Psoas muscle (tissue), 8 donors: ENCODE results near the gene MTURN. TPM values are rescaled to one million over a fixed set of nuclear protein-coding genes. Genes with fewer than 3 reads are reported as not detected.

Experiments
- ATAC-seq, 4 donors: fragments of 200-7000 bp; cut with Tn5 transposase; one replicate each; pipeline ENCODE4 v1.9.1; 2020; ENCODE audit warnings: moderate library complexity in 3 of 4, mild to moderate bottlenecking in 2 of 4
- DNase-seq, 2 donors: peaks; one replicate each; pipeline ENCODE4 v3.0.0-alpha.2; 2020
- H3K27ac ChIP-seq: fragments of 200-600 bp; one replicate; pipeline ENCODE4 v1.8.0; 2022
- H3K27me3 ChIP-seq, 3 donors: fragments of 200-600 bp in 1 of 3; one replicate each; pipeline versions ENCODE4 v1.6.1 to v1.8.0; 2013 to 2022; ENCODE audit warnings: low read length in 2 of 3, mild to moderate bottlenecking in 2 of 3, moderate library complexity in 1 of 3; ENCODE audit not compliant: insufficient read depth in 3 of 3
- H3K36me3 ChIP-seq, 2 donors: fragments of 200-600 bp in 1 of 2; one replicate each; pipeline versions ENCODE4 v1.6.1 to v1.8.0; 2013 to 2022; ENCODE audit warnings: low read depth in 1 of 2, mild to moderate bottlenecking in 1 of 2, moderate library complexity in 1 of 2; ENCODE audit not compliant: insufficient read depth in 1 of 2
- H3K4me1 ChIP-seq: fragments of 200-600 bp; one replicate; pipeline ENCODE4 v1.8.0; 2022
- H3K4me3 ChIP-seq: fragments of 200-600 bp; one replicate; pipeline ENCODE4 v1.8.0; 2022; ENCODE audit warnings: mild to moderate bottlenecking
- H3K9me3 ChIP-seq: fragments of 200-600 bp; one replicate; pipeline ENCODE4 v1.8.0; 2022
- WGBS, 3 donors: extraction: QIAGEN DNeasy Blood & Tissue Kit; methylation state at CpG; one replicate each; pipeline versions ENCODE4 v1.1.6 to v1.1.7; 2013; 5-methylcytosine and 5-hydroxymethylcytosine counted together
- intact Hi-C, 2 donors: fragments of 100-400 bp; cut with DNase I; formaldehyde crosslinking; loops; one replicate each; pipeline versions ENCODE4 v1.11.0 to v1.14.2; 2022
- polyA plus RNA-seq, 3 donors: library from polyadenylated mRNA; stranded (reverse); fragments of 200-250 nt; gene quantifications; one replicate each; pipeline ENCODE4 v1.2.3, GENCODE V29; 2013
- total RNA-seq, 4 donors: library from RNA; stranded (reverse); fragmentation: NEBNext Ultra II Directional in 2 of 4; extraction: Animal tissue kit (Norgen Biotek cat#: 25700) in 2 of 4; gene quantifications; one replicate each; pipeline versions ENCODE4 v1.2.1 to v1.2.4, GENCODE V29; 2021 to 2023
- TF ChIP-seq, protein P1 (sequence below): fragments of 200-600 bp; IDR thresholded peaks from one replicate; pipeline ENCODE4 v1.8.0; 2022; ENCODE audit warnings: antibody characterized with exemption
- donor health status: healthy with polysubstance abuse.
- donor health status: DM: no; HTN: no; CAD: no; lungs with moderate emphysema.
- donor health status: Bipolar disorder and iron deficiency.
- donor health status: healthy.
- donor health status: DM: yes; HTN: yes; CAD: no.
- donor health status: DM: no; HTN: no; CAD: no.
- donor health status: DM: no; HTN: no; CAD: no.
- donor health status: DM: yes; HTN: yes; CAD: no.

The MTURN gene
- total and polyA plus RNA-seq, 7 donors: 7.1 to 68.6 (median 17.6) TPM

GRCh38 chr7:30181736-30182522 lies 47.1 kb downstream of the MTURN start:
- TF ChIP-seq, protein P1, sequence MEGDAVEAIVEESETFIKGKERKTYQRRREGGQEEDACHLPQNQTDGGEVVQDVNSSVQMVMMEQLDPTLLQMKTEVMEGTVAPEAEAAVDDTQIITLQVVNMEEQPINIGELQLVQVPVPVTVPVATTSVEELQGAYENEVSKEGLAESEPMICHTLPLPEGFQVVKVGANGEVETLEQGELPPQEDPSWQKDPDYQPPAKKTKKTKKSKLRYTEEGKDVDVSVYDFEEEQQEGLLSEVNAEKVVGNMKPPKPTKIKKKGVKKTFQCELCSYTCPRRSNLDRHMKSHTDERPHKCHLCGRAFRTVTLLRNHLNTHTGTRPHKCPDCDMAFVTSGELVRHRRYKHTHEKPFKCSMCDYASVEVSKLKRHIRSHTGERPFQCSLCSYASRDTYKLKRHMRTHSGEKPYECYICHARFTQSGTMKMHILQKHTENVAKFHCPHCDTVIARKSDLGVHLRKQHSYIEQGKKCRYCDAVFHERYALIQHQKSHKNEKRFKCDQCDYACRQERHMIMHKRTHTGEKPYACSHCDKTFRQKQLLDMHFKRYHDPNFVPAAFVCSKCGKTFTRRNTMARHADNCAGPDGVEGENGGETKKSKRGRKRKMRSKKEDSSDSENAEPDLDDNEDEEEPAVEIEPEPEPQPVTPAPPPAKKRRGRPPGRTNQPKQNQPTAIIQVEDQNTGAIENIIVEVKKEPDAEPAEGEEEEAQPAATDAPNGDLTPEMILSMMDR: no peak
- peaks cover 75% of the 10 kb centered on the region for H3K4me1 ChIP-seq
- H3K27me3 ChIP-seq: no peaks in the 10 kb centered on the region
- peak overlapping the region; percentile 87 for H3K27ac ChIP-seq
- H3K4me3 ChIP-seq: no peak overlapping the region
- DNase-seq: peak in 1 of 2 donors; percentile 76
- 56 to 68% (median 60%) methylated on average over 7 of the region's 7 CpGs for WGBS, 3 donors
- ATAC-seq: peak; percentile 77 to 87 (median 84)
- intact Hi-C loops: no loop called here
- no peaks in the 10 kb centered on the region for H3K9me3 ChIP-seq
- no peaks in the 10 kb centered on the region for H3K36me3 ChIP-seq

DNA sequence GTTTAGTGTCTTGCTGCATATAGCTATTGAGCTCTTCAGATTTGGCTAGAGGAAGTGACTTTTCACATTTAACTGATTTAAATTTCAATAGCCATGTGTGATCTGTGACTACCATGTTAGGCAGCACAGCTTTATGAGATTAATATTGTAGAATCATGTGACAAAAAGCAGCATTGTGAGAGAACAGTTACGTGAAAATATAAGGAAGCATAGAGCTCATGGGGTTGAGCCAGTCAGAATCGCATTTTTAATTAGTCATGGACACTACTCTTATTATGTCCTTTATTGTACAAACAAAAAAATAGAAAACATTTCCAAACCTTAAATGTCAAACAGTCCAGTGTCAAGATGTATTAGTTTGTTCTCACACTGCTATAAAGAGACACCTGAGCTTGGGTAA lies 48.0 kb downstream of the MTURN start:
- Histone ChIP-seq H3K4me3 (no peak overlapping the region), H3K9me3 (no peaks in the 10 kb centered on the region), H3K27ac (peak overlapping the region; percentile 87), H3K4me1 (peaks cover 67% of the 10 kb centered on the region), H3K27me3 (no peaks in the 10 kb centered on the region), H3K36me3 (no peaks in the 10 kb centered on the region)
- intact Hi-C loops: no loop called here
- DNase-seq: no peak
- WGBS, 3 donors: 69 to 85% (median 74%) methylated on average over 2 of the region's 2 CpGs
- no peak for ATAC-seq
- TF ChIP-seq, protein P1: no peak

DNA sequence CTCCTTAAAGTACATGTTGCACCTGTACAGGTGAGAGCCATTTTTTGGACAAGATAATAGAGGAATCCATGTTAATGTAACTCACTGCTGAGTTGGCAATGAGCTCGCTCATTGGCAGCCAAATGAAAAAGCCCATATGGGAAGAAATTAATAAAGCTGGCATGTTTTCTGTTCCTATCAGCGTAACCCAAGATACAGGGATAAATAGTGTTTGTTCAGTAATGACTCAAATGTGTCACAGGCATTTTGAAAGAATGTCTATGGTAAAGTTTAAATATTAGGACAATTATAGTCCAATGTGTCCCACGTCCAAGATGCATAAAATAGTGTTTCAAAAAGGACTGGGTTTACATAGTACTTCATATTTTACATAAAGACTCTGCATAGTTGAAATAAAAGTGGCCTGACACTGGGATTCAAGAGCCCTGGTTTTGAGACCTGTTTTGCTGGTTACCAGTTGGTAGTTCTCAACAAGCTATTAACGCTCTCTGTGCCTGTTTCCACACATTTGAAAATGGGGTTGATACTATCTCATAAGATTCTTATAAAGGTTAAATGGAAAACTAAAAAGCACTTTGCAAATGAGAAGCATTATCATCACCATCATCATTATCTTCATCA lies 49.1 kb downstream of the MTURN start:
- intact Hi-C loops: no loop called here
- ATAC-seq (no peak), DNase-seq (no peak)
- no peaks in the 10 kb centered on the region for H3K27me3 ChIP-seq
- H3K36me3 ChIP-seq: no peaks in the 10 kb centered on the region
- peak overlapping the region; percentile 87 for H3K27ac ChIP-seq
- peaks cover 56% of the 10 kb centered on the region for H3K4me1 ChIP-seq
- H3K9me3 ChIP-seq: no peaks in the 10 kb centered on the region
- TF ChIP-seq, protein P1: no peak
- WGBS, 3 donors: 93 to 96% (median 95%) methylated on average over 4 of the region's 4 CpGs
- H3K4me3 ChIP-seq: no peak overlapping the region

GRCh38 chr7:30184791-30185487 lies 50.2 kb downstream of the MTURN start:
- no peaks in the 10 kb centered on the region for H3K9me3 ChIP-seq
- H3K4me3 ChIP-seq: no peak overlapping the region
- intact Hi-C loops: no loop called here
- TF ChIP-seq, protein P1: no peak
- no peaks in the 10 kb centered on the region for H3K36me3 ChIP-seq
- peaks cover 51% of the 10 kb centered on the region for H3K4me1 ChIP-seq
- H3K27ac ChIP-seq: peak overlapping the region; percentile 87
- peak; percentile 93 to 96 (median 94) for ATAC-seq
- DNase-seq: peak; percentile 50 to 82
- no peaks in the 10 kb centered on the region for H3K27me3 ChIP-seq
- 41 to 55% (median 49%) methylated on average over 4 of the region's 4 CpGs for WGBS, 3 donors
